Ovary (tissue), 3 donors: ENCODE results near the gene ELOVL5.

Experiments
- POLR2A ChIP-seq: fragments of 450-650 bp; IDR thresholded peaks from one replicate; pipeline ENCODE4 v1.6.1; 2017; ENCODE audit warnings: antibody characterized with exemption, mild to moderate bottlenecking, moderate library complexity
- TF ChIP-seq, protein P1 (sequence below), 3 donors: fragments of 450-650 bp in 2 of 3; fragments of 200-600 bp in 1 of 3; IDR thresholded peaks; one replicate each; pipeline versions ENCODE4 v1.5.1 to v1.8.0; 2016 to 2022; ENCODE audit warnings: antibody characterized with exemption in 3 of 3, mild to moderate bottlenecking in 1 of 3
- donor health status: DM: no; HTN: no; CAD: no.

DNA sequence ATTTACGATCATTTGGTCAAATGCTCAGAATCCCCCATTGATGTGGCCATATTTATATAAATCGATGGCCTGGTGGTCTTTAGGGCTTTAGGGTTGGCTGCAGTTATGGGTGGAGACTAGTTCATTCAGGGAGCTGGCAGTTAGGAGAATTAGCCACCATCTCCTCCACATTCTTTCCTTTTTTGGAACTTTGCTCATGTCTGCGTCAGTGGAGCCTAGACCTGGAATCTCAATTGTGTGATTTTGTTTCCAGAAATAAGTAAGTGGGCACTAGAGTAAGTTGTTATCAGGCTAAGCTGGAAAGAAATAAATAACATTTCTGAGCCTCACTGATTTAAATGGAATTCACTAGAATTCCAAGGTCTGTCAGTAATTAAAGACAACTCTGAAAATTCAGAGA is 29.0 kb upstream of the ELOVL5 start:
- no peak for TF ChIP-seq POLR2A
- TF ChIP-seq, protein P1, sequence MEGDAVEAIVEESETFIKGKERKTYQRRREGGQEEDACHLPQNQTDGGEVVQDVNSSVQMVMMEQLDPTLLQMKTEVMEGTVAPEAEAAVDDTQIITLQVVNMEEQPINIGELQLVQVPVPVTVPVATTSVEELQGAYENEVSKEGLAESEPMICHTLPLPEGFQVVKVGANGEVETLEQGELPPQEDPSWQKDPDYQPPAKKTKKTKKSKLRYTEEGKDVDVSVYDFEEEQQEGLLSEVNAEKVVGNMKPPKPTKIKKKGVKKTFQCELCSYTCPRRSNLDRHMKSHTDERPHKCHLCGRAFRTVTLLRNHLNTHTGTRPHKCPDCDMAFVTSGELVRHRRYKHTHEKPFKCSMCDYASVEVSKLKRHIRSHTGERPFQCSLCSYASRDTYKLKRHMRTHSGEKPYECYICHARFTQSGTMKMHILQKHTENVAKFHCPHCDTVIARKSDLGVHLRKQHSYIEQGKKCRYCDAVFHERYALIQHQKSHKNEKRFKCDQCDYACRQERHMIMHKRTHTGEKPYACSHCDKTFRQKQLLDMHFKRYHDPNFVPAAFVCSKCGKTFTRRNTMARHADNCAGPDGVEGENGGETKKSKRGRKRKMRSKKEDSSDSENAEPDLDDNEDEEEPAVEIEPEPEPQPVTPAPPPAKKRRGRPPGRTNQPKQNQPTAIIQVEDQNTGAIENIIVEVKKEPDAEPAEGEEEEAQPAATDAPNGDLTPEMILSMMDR (IDR thresholded peaks at IDR 0.05), result no peak
